ENCODE measurements around the gene GLIPR1.

The GLIPR1 gene

DNA sequence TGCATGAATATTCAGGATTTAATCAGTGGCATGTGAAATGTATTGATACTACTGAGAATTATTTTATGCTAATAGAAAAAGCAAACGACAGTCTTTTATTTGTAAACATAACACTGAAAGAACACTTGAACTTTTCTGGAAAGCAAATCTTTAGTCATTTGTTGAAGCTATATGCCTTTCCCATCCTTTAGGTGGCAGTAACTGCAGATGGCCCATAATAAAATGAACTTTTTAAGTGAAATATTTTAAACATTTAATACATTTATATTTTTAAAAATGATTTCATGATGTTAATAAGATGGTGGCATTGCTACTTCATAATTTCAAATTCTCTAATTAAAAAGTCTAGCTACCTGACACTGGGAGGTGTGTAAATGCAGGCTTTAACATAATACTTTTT, 44.7 kb downstream of the GLIPR1 start:
- WGBS, 2 donors (ENCODE audit: extremely low coverage in 2 of 2, insufficient read length in 2 of 2, insufficient replicate concordance in 1 of 2), result no CpG with 5 or more reads among the region's 1 CpG
- H2AFZ ChIP-seq (ENCODE audit: low read length), result no peak overlapping the region

GRCh38 chr12:75526655-75527511, 46.3 kb downstream of the GLIPR1 start:
- H3K14ac ChIP-seq (ENCODE audit: low read length), result no peak overlapping the region

More for the DNA sequence above, 44.7 kb downstream of the GLIPR1 start:
- Histone ChIP-seq H3K27me3 (ENCODE audit: control insufficient read depth in 3 of 3, insufficient read depth in 3 of 3, low read depth in 1 of 3, low read length in 3 of 3) (no peaks in the 10 kb centered on the region), H2BK120ac (ENCODE audit: low read depth, low read length) (no peak overlapping the region), H3K23ac (ENCODE audit: low read depth, low read length, poor library complexity) (no peak overlapping the region), H2BK12ac (ENCODE audit: low read length) (no peak overlapping the region), H2BK15ac (ENCODE audit: low read length) (no peak overlapping the region), H3K36me3 (replicated peaks in 1 of 2; ENCODE audit: control insufficient read depth in 2 of 2, insufficient read depth in 2 of 2, low read length in 2 of 2) (no peaks in the 10 kb centered on the region), H3K4me1 (ENCODE audit: control insufficient read depth in 2 of 2, insufficient read depth in 1 of 2, low read depth in 1 of 2, low read length in 2 of 2) (no peaks in the 10 kb centered on the region), H4K8ac (ENCODE audit: low read depth, low read length) (no peak overlapping the region), H2BK5ac (ENCODE audit: low read length) (no peak overlapping the region), H2AK5ac (ENCODE audit: low read depth, low read length) (no peak overlapping the region), H3K9ac (ENCODE audit: low read depth, low read length, poor library complexity) (no peak overlapping the region), H3K9me3 (replicated peaks in 1 of 2; ENCODE audit: control insufficient read depth in 2 of 2, insufficient read depth in 1 of 2, low read depth in 1 of 2, low read length in 2 of 2) (no peaks in the 10 kb centered on the region), H3K79me1 (ENCODE audit: low read depth, low read length) (no peaks in the 10 kb centered on the region), H3K14ac (ENCODE audit: low read length) (no peak overlapping the region), H3K27ac (replicated peaks; ENCODE audit: low read length) (no peak overlapping the region), H3K4ac (ENCODE audit: low read length) (no peak overlapping the region), H3K4me3 (ENCODE audit: low read length in 2 of 2) (no peak overlapping the region), H4K91ac (ENCODE audit: low read depth, low read length, poor library complexity) (no peak overlapping the region), H3K4me2 (ENCODE audit: insufficient read depth, low read length, poor library complexity, severe bottlenecking) (no peak overlapping the region), H3K18ac (ENCODE audit: low read length) (no peak overlapping the region)
- DNase-seq (ENCODE audit: low spot score), result no peak

GRCh38 chr12:75528272-75528671, 47.7 kb downstream of the GLIPR1 start:
- no peak overlapping the region for H2AK5ac ChIP-seq (ENCODE audit: low read depth, low read length)
- H3K9me3 ChIP-seq (replicated peaks in 1 of 2; ENCODE audit: control insufficient read depth in 2 of 2, insufficient read depth in 1 of 2, low read depth in 1 of 2, low read length in 2 of 2), result no peaks in the 10 kb centered on the region
- no peak overlapping the region for H4K8ac ChIP-seq (ENCODE audit: low read depth, low read length)
- H3K36me3 ChIP-seq (replicated peaks in 1 of 2; ENCODE audit: control insufficient read depth in 2 of 2, insufficient read depth in 2 of 2, low read length in 2 of 2), result no peaks in the 10 kb centered on the region
- no peak overlapping the region for H3K4ac ChIP-seq (ENCODE audit: low read length)
- DNase-seq (ENCODE audit: low spot score), result no peak
- no peak overlapping the region for H3K23ac ChIP-seq (ENCODE audit: low read depth, low read length, poor library complexity)
- whole genome bisulfite sequencing, 2 donors (ENCODE audit: extremely low coverage in 2 of 2, insufficient read length in 2 of 2, insufficient replicate concordance in 1 of 2), result no CpG with 5 or more reads among the region's 2 CpGs
- H3K27me3 ChIP-seq (ENCODE audit: control insufficient read depth in 3 of 3, insufficient read depth in 3 of 3, low read depth in 1 of 3, low read length in 3 of 3), result no peaks in the 10 kb centered on the region
- H2AFZ ChIP-seq (ENCODE audit: low read length), result peak overlapping the region; percentile 8
- H2BK120ac ChIP-seq (ENCODE audit: low read depth, low read length), result no peak overlapping the region
- no peak overlapping the region for H3K4me2 ChIP-seq (ENCODE audit: insufficient read depth, low read length, poor library complexity, severe bottlenecking)
- H3K14ac ChIP-seq (ENCODE audit: low read length), result no peak overlapping the region
- no peaks in the 10 kb centered on the region for H3K4me1 ChIP-seq (ENCODE audit: control insufficient read depth in 2 of 2, insufficient read depth in 1 of 2, low read depth in 1 of 2, low read length in 2 of 2)
- H2BK5ac ChIP-seq (ENCODE audit: low read length), result no peak overlapping the region
- H2BK15ac ChIP-seq (ENCODE audit: low read length), result no peak overlapping the region
- H3K27ac ChIP-seq (replicated peaks; ENCODE audit: low read length), result no peak overlapping the region
- H3K18ac ChIP-seq (ENCODE audit: low read length), result no peak overlapping the region
- no peak overlapping the region for H2BK12ac ChIP-seq (ENCODE audit: low read length)
- no peaks in the 10 kb centered on the region for H3K79me1 ChIP-seq (ENCODE audit: low read depth, low read length)
- no peak overlapping the region for H3K4me3 ChIP-seq (ENCODE audit: low read length in 2 of 2)
- no peak overlapping the region for H4K91ac ChIP-seq (ENCODE audit: low read depth, low read length, poor library complexity)
- H3K9ac ChIP-seq (ENCODE audit: low read depth, low read length, poor library complexity), result no peak overlapping the region

More at GRCh38 chr12:75526655-75527511, 46.3 kb downstream of the GLIPR1 start:
- Histone ChIP-seq H3K18ac (ENCODE audit: low read length) (no peak overlapping the region), H3K27ac (replicated peaks; ENCODE audit: low read length) (no peak overlapping the region), H3K4ac (ENCODE audit: low read length) (no peak overlapping the region), H3K4me3 (ENCODE audit: low read length in 2 of 2) (no peak overlapping the region), H3K36me3 (replicated peaks in 1 of 2; ENCODE audit: control insufficient read depth in 2 of 2, insufficient read depth in 2 of 2, low read length in 2 of 2) (no peaks in the 10 kb centered on the region), H3K23ac (ENCODE audit: low read depth, low read length, poor library complexity) (no peak overlapping the region), H2BK12ac (ENCODE audit: low read length) (no peak overlapping the region), H2BK15ac (ENCODE audit: low read length) (no peak overlapping the region), H4K91ac (ENCODE audit: low read depth, low read length, poor library complexity) (no peak overlapping the region), H3K27me3 (ENCODE audit: control insufficient read depth in 3 of 3, insufficient read depth in 3 of 3, low read depth in 1 of 3, low read length in 3 of 3) (no peaks in the 10 kb centered on the region), H3K4me1 (ENCODE audit: control insufficient read depth in 2 of 2, insufficient read depth in 1 of 2, low read depth in 1 of 2, low read length in 2 of 2) (no peaks in the 10 kb centered on the region), H2BK5ac (ENCODE audit: low read length) (no peak overlapping the region), H2BK120ac (ENCODE audit: low read depth, low read length) (no peak overlapping the region), H2AFZ (ENCODE audit: low read length) (peak overlapping the region; percentile 66), H3K79me1 (ENCODE audit: low read depth, low read length) (no peaks in the 10 kb centered on the region), H3K9me3 (replicated peaks in 1 of 2; ENCODE audit: control insufficient read depth in 2 of 2, insufficient read depth in 1 of 2, low read depth in 1 of 2, low read length in 2 of 2) (no peaks in the 10 kb centered on the region), H4K8ac (ENCODE audit: low read depth, low read length) (no peak overlapping the region), H3K9ac (ENCODE audit: low read depth, low read length, poor library complexity) (no peak overlapping the region), H3K4me2 (ENCODE audit: insufficient read depth, low read length, poor library complexity, severe bottlenecking) (no peak overlapping the region), H2AK5ac (ENCODE audit: low read depth, low read length) (no peak overlapping the region)
- peak; percentile 24 for DNase-seq (ENCODE audit: low spot score)
- WGBS, 2 donors (ENCODE audit: extremely low coverage in 2 of 2, insufficient read length in 2 of 2, insufficient replicate concordance in 1 of 2), result no CpG with 5 or more reads among the region's 4 CpGs

- no peak overlapping the region for H2BK5ac ChIP-seq (ENCODE audit: low read length)
Observed at GRCh38 chr12:75528692-75529091, 48.1 kb downstream of the GLIPR1 start.

More at GRCh38 chr12:75528692-75529091, 48.1 kb downstream of the GLIPR1 start:
- Histone ChIP-seq H4K91ac (ENCODE audit: low read depth, low read length, poor library complexity) (no peak overlapping the region), H2BK12ac (ENCODE audit: low read length) (no peak overlapping the region), H3K36me3 (replicated peaks in 1 of 2; ENCODE audit: control insufficient read depth in 2 of 2, insufficient read depth in 2 of 2, low read length in 2 of 2) (no peaks in the 10 kb centered on the region), H3K4me1 (ENCODE audit: control insufficient read depth in 2 of 2, insufficient read depth in 1 of 2, low read depth in 1 of 2, low read length in 2 of 2) (no peaks in the 10 kb centered on the region), H3K27ac (replicated peaks; ENCODE audit: low read length) (no peak overlapping the region), H2AK5ac (ENCODE audit: low read depth, low read length) (no peak overlapping the region), H3K4me2 (ENCODE audit: insufficient read depth, low read length, poor library complexity, severe bottlenecking) (no peak overlapping the region), H3K4me3 (ENCODE audit: low read length in 2 of 2) (no peak overlapping the region), H3K27me3 (ENCODE audit: control insufficient read depth in 3 of 3, insufficient read depth in 3 of 3, low read depth in 1 of 3, low read length in 3 of 3) (no peaks in the 10 kb centered on the region), H3K23ac (ENCODE audit: low read depth, low read length, poor library complexity) (no peak overlapping the region), H2BK120ac (ENCODE audit: low read depth, low read length) (no peak overlapping the region), H2AFZ (ENCODE audit: low read length) (peak overlapping the region; percentile 8), H2BK15ac (ENCODE audit: low read length) (no peak overlapping the region), H3K9ac (ENCODE audit: low read depth, low read length, poor library complexity) (no peak overlapping the region), H3K79me1 (ENCODE audit: low read depth, low read length) (no peaks in the 10 kb centered on the region), H4K8ac (ENCODE audit: low read depth, low read length) (no peak overlapping the region), H3K18ac (ENCODE audit: low read length) (no peak overlapping the region), H3K14ac (ENCODE audit: low read length) (no peak overlapping the region), H3K4ac (ENCODE audit: low read length) (no peak overlapping the region), H3K9me3 (replicated peaks in 1 of 2; ENCODE audit: control insufficient read depth in 2 of 2, insufficient read depth in 1 of 2, low read depth in 1 of 2, low read length in 2 of 2) (no peaks in the 10 kb centered on the region)
- DNase-seq (ENCODE audit: low spot score), result no peak
- whole genome bisulfite sequencing, 2 donors (ENCODE audit: extremely low coverage in 2 of 2, insufficient read length in 2 of 2, insufficient replicate concordance in 1 of 2), result no CpG with 5 or more reads among the region's 2 CpGs
